ENCODE results near the gene FNDC1.

DNA sequence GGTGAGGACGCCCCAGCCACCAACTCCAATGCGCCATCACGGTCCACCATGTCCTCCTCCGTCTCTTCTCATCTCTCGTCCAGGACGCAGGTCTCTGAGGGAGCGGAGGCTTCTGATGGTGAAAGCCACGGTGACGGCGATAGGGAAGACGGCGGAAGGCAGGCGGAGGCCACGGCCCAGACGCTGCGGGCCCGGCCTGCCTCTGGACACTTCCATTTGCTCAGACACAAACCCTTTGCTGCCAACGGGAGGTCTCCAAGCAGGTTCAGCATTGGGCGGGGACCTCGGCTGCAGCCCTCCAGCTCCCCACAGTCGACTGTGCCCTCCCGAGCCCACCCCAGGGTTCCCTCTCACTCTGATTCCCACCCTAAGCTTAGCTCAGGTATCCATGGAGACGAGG, 63.6 kb downstream of the FNDC1 start:
- TF ChIP-seq, protein P1, sequence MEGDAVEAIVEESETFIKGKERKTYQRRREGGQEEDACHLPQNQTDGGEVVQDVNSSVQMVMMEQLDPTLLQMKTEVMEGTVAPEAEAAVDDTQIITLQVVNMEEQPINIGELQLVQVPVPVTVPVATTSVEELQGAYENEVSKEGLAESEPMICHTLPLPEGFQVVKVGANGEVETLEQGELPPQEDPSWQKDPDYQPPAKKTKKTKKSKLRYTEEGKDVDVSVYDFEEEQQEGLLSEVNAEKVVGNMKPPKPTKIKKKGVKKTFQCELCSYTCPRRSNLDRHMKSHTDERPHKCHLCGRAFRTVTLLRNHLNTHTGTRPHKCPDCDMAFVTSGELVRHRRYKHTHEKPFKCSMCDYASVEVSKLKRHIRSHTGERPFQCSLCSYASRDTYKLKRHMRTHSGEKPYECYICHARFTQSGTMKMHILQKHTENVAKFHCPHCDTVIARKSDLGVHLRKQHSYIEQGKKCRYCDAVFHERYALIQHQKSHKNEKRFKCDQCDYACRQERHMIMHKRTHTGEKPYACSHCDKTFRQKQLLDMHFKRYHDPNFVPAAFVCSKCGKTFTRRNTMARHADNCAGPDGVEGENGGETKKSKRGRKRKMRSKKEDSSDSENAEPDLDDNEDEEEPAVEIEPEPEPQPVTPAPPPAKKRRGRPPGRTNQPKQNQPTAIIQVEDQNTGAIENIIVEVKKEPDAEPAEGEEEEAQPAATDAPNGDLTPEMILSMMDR (IDR thresholded peaks at IDR 0.05) = no peak
- TF ChIP-seq POLR2A (IDR thresholded peaks at IDR 0.05) = no peak
